HFF-Myc (cell line): ENCODE results near the gene GLP2R.

Experiments used
- DNase-seq: peaks from one replicate; pipeline ENCODE4 v3.0.0-alpha.2; 2011; ENCODE audit warnings: low read depth; ENCODE audit errors: extremely low read depth
- H3K4me3 ChIP-seq: replicated peaks from 2 replicates; pipeline ENCODE4 v1.5.1; 2011; ENCODE audit warnings: low read depth, mild to moderate bottlenecking, control low read depth, low read length
- TF ChIP-seq, protein P1 (sequence below): IDR thresholded peaks from 2 replicates; pipeline ENCODE4 v1.5.1; 2012; ENCODE audit warnings: mild to moderate bottlenecking, low read depth, low read length, control low read depth; ENCODE audit errors: missing control alignments

The GLP2R gene

DNA sequence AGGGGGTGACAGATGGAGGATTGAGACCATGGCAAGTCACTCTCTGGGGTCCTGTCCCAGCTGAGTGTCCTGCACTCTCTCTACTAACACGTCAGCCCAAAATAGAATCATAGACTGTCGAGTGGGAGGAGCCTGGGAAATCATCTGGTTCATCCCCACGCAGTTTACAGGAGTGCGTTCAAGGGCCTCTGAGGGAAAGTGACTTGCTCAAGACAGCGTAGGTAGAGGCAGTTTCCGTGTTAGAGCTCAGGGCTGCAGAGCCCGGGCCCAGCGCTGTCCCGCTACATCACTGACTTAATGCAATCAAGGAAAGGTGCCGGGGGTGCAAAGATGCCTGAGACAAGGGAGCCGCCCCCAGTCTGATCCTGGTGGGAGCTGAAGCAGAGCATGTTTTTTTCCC lies 14.2 kb upstream of the GLP2R start:
- TF ChIP-seq, protein P1, sequence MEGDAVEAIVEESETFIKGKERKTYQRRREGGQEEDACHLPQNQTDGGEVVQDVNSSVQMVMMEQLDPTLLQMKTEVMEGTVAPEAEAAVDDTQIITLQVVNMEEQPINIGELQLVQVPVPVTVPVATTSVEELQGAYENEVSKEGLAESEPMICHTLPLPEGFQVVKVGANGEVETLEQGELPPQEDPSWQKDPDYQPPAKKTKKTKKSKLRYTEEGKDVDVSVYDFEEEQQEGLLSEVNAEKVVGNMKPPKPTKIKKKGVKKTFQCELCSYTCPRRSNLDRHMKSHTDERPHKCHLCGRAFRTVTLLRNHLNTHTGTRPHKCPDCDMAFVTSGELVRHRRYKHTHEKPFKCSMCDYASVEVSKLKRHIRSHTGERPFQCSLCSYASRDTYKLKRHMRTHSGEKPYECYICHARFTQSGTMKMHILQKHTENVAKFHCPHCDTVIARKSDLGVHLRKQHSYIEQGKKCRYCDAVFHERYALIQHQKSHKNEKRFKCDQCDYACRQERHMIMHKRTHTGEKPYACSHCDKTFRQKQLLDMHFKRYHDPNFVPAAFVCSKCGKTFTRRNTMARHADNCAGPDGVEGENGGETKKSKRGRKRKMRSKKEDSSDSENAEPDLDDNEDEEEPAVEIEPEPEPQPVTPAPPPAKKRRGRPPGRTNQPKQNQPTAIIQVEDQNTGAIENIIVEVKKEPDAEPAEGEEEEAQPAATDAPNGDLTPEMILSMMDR, result no peak
- no peak for DNase-seq
- H3K4me3 ChIP-seq, result no peak overlapping the region

DNA sequence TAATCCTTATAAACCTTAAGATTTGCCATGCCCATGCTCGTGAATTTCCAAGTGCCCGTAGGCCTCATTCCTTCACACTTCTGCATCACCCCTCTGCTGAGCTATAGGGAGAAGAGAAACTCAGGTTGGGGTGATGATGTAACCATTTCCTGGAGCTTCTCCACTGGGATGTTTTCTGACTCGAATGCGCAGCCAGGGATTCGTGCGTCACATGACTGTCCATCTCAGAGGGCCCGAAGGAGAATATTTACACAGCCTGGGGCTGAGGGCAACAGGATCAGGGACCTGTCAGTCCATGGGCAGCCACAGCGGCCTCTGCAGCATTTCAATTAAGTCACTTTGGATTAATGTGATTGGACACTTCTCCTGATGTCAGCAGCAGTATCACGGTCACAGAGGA lies 12.6 kb upstream of the GLP2R start:
- DNase-seq, result no peak
- H3K4me3 ChIP-seq, result no peak overlapping the region
- TF ChIP-seq, protein P1, result no peak

DNA sequence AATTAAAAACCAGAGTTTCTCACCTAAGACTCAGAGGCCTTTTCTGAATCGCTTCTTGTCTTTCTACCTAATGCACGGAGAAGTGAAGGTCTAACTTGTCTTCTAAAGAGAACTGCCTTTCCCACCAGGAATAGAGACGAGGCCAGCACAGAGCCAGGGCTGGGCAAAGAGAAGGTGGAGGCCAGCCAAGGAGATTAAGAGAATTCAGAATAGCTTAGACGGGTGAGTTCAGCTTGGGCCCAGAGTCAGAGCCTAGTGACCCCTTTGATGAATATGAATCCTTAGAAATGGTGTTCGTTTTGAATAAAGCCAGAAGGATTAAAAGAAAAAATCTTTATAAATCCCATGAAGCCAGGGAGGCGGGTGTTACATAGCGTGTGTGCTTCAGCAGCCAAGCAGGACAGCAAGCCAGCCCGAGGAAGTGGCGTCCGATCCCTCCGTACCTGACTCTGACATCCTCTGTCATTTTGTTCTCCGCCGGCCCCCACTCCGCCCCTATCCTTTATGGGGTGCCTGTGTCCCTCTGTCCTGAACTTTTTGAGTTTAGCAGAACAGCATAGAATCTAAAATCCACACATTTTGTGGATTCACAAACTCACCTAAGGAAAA lies 11.3 kb upstream of the GLP2R start:
- TF ChIP-seq, protein P1, result no peak
- DNase-seq, result no peak
- no peak overlapping the region for H3K4me3 ChIP-seq

DNA sequence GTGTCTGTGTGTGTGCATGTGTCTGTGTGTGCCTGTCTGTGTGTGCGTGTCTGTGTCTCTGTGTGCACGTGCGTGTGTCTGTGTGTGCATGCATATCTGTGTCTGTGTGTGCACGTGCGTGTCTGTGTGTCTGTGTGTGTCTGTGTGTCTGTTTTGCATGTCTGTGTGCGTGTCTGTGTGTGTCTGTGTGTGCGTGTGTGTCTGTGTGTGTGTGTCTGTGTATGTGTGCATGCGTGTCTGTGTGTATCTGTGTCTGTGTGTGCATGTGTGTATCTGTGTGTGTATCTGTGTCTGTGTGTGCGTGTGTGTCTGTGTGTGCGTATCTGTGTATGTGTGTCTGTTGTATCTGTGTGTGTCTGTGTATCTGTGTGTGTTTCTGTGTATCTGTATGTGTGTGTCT lies 9.3 kb upstream of the GLP2R start:
- no peak overlapping the region for H3K4me3 ChIP-seq
- TF ChIP-seq, protein P1, result no peak
- no peak for DNase-seq

DNA sequence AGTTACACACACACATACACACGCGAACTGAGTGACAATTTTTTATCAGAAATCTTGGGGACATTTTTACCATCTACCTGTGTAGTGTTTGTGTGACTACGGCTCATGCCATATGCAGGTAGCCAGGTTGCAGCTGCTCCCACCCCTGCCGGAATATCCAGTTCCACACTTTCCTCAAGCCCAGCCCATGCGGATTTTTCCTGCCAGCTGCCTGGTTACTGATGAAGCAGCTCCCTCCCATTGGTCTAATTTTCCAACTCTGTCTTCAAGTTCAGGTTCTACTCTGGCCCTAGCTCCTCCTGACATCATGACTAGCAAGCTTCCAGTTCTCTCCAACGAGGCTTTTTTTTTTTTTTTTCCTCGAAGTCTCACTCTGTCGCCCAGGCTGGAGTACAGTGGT lies 8.6 kb upstream of the GLP2R start:
- no peak overlapping the region for H3K4me3 ChIP-seq
- no peak for DNase-seq
- TF ChIP-seq, protein P1, result no peak

DNA sequence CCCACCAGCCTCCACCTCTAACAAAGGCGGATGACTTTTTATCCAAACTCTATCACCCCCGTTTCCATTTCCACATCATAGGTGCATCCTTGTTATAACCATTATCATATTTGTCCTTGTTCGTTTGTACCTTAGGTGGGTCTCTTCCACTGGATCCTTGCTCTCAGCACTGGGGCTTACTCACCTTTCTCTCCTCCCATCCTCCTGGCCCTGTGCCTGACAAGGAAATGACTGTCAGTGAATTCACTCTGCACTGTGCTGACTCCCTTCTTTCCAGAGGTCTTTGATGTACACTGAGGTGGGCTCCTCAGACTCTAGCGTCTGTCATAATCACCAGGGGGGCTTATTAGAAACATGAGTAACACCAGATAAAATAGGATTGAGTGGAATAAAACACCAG lies 7.0 kb upstream of the GLP2R start:
- DNase-seq, result no peak
- TF ChIP-seq, protein P1, result no peak
- no peak overlapping the region for H3K4me3 ChIP-seq

DNA sequence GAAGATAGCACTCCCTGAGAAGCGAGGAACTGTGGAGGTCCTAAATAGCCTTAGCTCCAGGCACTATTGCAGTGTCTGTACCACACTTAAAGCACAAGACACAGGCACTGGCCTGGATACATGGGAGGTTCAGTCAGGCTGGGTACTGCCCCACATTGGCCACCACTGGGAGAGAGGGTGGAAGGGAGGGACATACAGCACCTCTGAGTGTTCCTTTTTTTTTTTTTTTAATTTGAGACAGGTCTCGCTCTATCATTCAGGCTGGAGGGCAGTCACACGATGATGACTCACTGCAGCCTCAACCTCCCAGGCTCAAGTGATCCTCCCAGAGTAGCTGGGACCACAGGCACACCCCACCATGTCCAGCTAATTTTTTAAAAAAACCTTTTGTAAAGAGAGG lies 5.3 kb upstream of the GLP2R start:
- TF ChIP-seq, protein P1, result no peak
- no peak overlapping the region for H3K4me3 ChIP-seq
- no peak for DNase-seq
